Bronchial epithelial cell (primary cell): ENCODE measurements around the gene HTR2B. TPM values are rescaled to one million over a fixed set of nuclear protein-coding genes. Genes with fewer than 3 reads are reported as not detected.
A peak's percentile ranks its signal among the peaks of the same experiment; 100 is the strongest.
"Not testable (repeated sequence)": the region's sequence is repeated elsewhere in the genome, so short reads cannot be mapped to it uniquely, and the experiment has no call there.

Source experiments
- DNase-seq: peaks from one replicate; pipeline ENCODE4 v3.0.0-alpha.2; 2010; ENCODE audit warnings: low read depth
- FAIRE-seq: peaks from 2 replicates; lab custom pipeline; 2011; peaks lifted over from hg19 to GRCh38; lab: Jason Lieb, UNC
- H3K27me3 ChIP-seq: 2 replicates; pipeline ENCODE4 v1.5.1; 2011; ENCODE audit warnings: low read length; ENCODE audit not compliant: control insufficient read depth, insufficient read depth
- H3K36me3 ChIP-seq: 2 replicates; pipeline ENCODE4 v1.5.1; 2011; ENCODE audit warnings: low read length; ENCODE audit not compliant: control insufficient read depth, insufficient read depth
- H3K4me3 ChIP-seq: 2 replicates; pipeline ENCODE4 v1.5.1; 2011; ENCODE audit warnings: mild to moderate bottlenecking, low read depth, low read length, control low read depth
- total RNA-seq: library from RNA; depleted of rRNA; stranded (reverse); fragments of >200 nt; gene quantifications from 2 replicates; pipeline ENCODE4 v1.2.1, GENCODE V29; 2014
- TF ChIP-seq, protein P1 (sequence below): IDR thresholded peaks from 2 replicates; pipeline ENCODE4 v1.5.1; 2011; ENCODE audit warnings: mild to moderate bottlenecking, moderate library complexity, low read length, control low read depth, inconsistent platforms; ENCODE audit not compliant: insufficient read depth, severe bottlenecking

The HTR2B gene
- total RNA-seq, 1 donor from 2014 or later = 0.53 TPM

DNA sequence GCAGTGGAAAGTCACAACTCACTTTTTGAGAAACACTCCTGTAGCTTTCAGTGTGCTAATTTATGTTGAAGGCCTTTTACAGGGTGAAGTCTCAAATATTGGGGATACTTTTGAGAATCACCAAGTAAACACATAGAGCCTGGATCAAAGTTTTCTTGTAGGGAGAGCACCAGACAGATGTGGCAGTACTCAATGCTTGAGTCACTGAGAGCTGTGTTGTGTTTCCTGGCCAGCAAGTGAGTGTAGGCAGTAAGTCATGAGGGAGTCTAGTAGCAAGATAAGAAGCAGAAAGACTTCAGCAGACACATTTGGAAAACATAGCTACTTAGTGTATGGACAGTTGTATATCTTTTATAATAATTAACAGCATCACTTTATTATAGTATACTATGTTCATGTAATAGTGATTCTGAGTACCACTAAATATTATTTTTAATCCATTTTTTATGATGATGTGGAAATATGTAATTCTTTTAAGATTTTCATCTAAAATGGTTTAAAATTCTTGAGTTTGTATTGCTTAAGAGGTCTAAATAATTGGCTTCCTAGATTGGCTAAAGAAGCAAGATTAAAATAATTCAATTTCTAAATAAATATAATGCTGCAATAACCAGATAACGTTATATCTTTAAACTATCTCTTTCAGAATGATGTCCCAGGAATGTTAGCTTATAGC lies 55.3 kb downstream of the HTR2B start:
- H3K4me3 ChIP-seq = no peak overlapping the region
- TF ChIP-seq, protein P1, sequence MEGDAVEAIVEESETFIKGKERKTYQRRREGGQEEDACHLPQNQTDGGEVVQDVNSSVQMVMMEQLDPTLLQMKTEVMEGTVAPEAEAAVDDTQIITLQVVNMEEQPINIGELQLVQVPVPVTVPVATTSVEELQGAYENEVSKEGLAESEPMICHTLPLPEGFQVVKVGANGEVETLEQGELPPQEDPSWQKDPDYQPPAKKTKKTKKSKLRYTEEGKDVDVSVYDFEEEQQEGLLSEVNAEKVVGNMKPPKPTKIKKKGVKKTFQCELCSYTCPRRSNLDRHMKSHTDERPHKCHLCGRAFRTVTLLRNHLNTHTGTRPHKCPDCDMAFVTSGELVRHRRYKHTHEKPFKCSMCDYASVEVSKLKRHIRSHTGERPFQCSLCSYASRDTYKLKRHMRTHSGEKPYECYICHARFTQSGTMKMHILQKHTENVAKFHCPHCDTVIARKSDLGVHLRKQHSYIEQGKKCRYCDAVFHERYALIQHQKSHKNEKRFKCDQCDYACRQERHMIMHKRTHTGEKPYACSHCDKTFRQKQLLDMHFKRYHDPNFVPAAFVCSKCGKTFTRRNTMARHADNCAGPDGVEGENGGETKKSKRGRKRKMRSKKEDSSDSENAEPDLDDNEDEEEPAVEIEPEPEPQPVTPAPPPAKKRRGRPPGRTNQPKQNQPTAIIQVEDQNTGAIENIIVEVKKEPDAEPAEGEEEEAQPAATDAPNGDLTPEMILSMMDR = no peak
- no peaks in the 10 kb centered on the region for H3K27me3 ChIP-seq
- no peak for FAIRE-seq
- DNase-seq = no peak
- peaks cover 7% of the 10 kb centered on the region for H3K36me3 ChIP-seq

DNA sequence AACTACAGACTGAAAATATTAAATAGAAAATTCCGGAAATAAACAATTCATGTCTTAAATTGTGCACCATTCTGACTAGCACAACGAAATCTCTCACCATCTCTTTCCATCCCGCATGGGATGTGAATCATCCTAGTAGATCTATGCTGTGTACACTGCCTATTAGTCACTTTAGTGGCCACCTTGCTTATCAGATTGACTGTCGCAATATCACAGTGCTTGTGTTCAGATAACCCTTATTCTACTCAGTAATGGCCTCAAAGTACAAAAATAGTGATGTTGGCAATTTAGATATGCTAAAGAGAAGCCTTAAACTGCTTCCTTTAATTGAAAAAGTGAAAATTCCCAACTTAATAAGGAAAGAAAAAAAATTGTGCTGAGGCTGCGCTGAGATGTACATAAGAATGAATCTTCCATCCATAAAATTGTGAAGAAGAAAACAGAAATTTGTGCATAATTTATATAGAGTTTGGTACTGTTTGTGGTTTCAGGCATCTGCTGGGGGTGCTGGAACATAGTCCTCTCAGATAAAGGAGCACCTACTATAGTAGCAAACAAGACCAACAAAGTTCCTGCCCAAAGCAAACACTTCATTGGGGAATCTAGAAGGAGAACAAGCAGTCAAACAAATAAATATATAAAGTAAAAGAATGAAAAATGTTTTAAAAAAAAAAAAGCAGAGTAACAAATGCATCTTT lies 56.2 kb downstream of the HTR2B start:
- no peak for FAIRE-seq
- Histone ChIP-seq H3K4me3 (no peak overlapping the region), H3K27me3 (no peaks in the 10 kb centered on the region), H3K36me3 (peaks cover 10% of the 10 kb centered on the region)
- peak; percentile 81 for DNase-seq
- TF ChIP-seq, protein P1 = no peak

DNA sequence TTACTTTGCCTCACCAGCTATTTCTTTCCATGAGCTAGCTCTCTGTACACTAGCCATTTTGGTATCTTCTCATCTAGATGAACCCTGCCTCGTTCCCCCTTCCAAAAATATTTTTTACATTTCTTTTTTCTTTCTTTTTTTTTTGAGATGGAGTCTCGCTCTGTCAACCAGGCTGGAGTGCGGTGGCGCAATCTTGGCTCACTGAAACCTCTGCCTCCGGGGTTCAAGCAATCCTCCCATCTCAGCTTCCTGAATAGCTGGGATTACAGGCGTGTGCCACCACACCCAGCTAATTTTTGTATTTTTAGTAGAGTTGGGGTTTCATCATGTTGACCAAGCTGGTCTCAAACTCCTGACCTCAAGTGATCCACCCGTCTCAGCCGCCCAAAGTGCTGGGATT lies 57.3 kb downstream of the HTR2B start:
- not testable (repeated sequence) for H3K27me3 ChIP-seq, DNase-seq, H3K4me3 ChIP-seq, FAIRE-seq, H3K36me3 ChIP-seq

DNA sequence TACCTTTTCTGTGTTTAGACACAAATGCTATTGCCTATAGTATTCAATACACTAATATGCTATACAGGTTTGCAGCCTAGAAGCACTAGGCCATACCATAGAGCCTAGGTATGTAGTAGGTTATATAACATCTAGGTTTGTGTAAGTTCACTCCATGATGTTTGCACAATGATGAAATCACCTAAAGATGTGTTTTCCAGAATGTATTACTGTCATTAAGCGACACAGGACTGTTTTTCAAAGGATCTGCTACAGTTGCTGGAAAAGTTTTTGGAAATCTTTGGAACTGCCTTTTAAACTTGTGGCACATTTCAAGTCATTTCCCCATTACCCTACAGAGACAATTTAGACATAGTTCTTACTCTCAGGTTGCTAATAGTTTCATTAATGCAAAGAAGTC lies 58.9 kb downstream of the HTR2B start:
- FAIRE-seq (no peak), DNase-seq (no peak)
- H3K4me3 ChIP-seq = no peak overlapping the region
- no peaks in the 10 kb centered on the region for H3K27me3 ChIP-seq
- TF ChIP-seq, protein P1 = no peak
- H3K36me3 ChIP-seq = peaks cover 11% of the 10 kb centered on the region

DNA sequence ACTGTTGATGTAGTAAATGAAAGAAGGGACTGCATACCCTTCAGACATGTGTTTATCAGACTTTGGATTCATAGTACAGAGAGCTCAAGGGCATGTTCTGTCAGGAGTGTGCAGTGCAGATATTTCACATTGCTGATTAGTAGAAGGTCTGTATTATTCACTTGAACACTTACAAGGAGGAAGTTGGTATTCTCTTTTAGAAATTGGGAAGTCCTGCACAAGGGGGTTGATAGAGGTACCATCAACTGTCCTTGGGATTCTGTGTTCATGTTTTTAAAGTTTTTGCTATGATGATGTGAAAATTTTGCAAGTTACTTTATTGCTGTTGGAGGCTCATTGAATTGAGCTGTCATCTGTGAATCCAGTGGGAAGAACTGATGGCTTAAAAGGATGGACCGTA lies 61.5 kb downstream of the HTR2B start:
- Histone ChIP-seq H3K4me3 (no peak overlapping the region), H3K27me3 (no peaks in the 10 kb centered on the region), H3K36me3 (peaks cover 7% of the 10 kb centered on the region)
- FAIRE-seq (no peak), DNase-seq (no peak)
- TF ChIP-seq, protein P1 = no peak

DNA sequence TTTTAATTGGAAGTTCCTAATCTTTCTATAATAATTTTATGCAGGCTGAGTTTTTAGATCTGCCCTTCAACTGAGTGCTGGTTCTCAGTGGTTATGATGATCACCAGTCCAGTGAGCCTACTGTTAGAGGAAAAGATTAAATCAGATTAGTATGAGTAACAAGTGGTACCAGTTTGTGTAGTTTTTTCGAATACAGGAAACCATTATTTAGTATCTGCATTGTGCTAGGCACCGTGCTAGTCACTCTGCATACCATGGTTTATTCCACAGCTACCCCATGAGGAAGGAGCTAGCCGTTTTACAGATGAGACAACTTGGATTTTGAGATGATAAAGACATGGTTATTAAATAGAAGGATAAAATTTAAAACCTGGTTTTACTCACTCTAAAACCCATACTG lies 62.1 kb downstream of the HTR2B start:
- Histone ChIP-seq H3K4me3 (no peak overlapping the region), H3K27me3 (no peaks in the 10 kb centered on the region), H3K36me3 (peaks cover 7% of the 10 kb centered on the region)
- TF ChIP-seq, protein P1 = no peak
- FAIRE-seq = no peak
- DNase-seq = no peak
